GM19467 (cell line): Measurements from ENCODE around the gene ITPR1.
"Not testable (repeated sequence)": the region's sequence is repeated elsewhere in the genome, so short reads cannot be mapped to it uniquely, and the experiment has no call there.

Experiments used
- ATAC-seq: cut with Tn5 transposase; IDR thresholded peaks from one replicate; pipeline ENCODE4 v1.9.1; 2021; ENCODE audit warnings: mild to moderate bottlenecking, moderate library complexity; ENCODE audit not compliant: unreplicated experiment

ITPR1 gene

DNA sequence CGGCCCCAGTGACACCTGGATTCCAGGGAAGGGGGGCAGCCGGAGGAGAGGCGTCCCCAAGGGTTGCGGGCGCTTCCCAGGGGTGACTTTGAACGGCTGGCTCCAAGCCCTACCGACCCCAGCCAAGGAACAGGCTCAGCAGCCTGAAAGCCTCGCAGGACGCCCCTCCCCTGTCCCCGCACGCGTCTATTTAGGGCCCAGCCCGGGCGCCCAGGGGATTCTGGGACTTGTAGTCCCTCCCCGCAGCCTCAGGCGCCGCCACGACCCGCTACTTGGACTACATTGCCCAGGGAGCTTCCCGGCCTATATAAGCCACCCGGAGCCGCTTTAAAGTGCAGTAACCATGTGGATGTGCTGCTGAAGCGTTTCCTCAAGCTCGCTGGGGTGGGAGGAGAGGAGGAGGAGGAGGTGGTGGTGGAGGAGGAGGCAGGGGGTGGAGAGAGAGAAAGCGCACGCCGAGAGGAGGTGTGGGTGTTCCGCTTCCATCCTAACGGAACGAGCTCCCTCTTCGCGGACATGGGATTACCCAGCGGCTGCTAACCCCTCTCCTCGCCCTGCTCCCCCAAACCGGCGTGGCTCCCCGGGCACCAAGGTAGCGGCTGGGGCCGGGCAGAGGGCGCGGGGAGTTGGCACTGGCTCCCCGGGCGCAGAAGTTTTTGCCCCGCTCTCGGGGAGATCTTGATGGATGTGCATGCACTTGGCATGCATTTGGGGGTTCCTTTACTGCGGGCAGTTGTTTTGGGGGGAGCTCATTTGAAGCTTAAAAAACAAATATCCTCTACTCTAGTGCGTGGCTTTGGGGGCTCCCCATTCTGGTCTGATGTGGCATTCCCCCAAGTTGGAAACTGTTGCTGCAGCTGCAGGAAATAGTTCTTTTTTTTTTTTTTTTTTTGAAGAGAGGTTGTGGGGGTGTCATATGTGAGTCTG lies at the start of gene ITPR1:
ITPR1 (plus strand) TSS at position 335 of the 927 bp plus-strand sequence. CDS start 23,144 bp downstream, outside the sequence.
- peak; percentile 95 for ATAC-seq

DNA sequence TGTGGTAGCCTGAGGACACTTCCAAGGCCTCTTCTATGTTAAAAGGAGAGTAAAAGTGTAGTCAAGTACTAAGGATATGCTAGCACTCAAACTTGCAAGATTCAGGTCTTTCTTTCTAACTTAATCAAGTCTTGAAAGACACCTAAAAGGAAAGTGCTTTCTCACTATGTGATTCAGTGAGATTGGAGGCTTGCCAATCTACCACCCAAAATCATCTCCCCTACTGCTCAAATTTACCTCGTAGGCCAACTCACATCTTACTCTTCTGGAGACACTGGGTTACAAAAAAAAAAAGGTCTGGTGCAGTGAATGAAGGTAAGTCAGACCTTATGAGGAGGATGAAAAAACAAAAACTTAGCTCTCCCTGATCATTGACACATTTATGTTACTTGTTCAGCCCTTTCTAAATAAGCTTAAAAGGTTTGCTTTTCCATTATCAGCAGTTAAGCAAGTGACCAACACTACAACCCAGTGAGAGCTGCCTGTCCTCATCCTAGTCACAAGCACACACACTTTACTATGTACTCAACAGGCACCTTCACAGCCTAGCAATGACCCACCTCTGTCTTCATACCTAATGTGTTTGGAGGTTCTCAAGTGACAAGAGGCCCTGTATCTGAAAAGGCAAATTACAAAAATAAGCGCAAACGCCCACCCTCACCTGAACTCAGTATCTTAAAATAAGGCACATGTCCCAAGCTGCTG lies 45.7 kb upstream of the ITPR1 start:
- ATAC-seq: no peak

DNA sequence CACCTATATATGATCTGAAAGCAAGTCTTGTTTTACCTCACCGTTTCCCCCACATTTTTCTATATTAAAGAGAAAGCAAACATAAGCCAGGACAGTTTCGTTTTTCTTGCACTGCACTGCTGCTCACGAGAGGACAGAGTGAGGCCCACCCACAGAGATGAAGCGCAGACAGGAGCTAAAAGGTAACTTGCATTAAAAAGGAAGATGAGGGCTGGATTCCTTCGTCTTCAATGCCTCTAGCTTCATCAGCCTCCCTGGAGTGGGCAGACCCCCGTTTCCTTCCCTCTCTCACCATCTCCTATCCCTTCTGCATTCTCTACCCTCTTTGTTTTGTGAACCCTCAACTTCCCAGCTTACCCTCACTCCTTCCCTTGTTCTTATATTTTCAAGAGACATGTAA lies 45.0 kb upstream of the ITPR1 start:
- ATAC-seq: no peak

DNA sequence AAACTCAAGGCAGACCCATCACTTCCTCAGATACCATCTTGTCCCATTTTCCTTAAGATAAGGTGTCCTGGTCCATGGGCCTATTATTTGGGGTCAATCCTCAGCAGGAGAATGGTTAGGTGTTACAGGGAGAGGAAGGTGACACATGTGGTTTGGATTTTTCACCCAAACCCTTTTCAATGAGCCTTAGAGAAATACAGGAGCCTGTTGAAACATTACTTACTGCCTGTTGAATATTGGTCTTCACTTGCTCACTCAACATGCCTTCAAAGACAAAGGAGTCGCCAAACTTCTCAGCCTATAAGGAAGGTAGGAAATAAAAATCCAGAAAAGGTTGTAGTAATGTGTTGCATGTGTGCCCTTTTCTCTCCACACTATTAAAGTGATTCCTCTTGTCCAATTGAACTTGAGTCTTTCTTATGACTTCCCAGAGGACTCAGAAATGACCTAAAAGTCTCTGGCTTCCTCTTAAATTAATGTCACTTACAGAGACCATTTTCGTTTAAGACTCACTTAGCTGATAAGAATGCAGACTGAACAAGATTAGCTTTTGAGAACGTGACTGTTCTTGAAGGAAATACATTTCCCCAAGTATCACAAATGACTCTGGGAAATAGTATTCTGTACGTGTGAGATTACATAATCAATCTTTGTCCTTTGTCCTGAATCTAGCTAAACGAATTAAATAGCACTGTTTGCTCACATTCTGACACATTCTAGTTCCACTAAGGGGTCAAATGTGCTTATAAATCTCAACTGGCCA lies 43.9 kb upstream of the ITPR1 start:
- no peak for ATAC-seq

DNA sequence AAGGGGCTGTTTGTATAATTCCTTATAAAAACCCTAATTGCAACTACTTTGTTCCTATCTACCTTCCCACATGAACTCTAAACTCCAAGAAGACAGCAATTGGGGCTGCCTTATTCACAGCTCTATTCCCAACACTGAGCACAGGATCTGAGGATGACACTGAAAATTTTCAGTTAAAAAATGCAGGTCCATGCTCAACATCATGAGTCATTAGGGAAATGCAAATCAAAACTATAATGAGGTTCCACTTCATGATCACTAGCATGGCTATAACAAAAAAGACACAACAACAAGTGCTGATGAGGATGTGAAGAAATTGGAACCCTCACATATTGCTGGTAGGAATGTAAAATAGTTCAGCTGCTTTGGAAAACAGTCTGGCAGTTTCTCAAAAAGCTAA lies 39.0 kb upstream of the ITPR1 start:
- ATAC-seq: no peak

DNA sequence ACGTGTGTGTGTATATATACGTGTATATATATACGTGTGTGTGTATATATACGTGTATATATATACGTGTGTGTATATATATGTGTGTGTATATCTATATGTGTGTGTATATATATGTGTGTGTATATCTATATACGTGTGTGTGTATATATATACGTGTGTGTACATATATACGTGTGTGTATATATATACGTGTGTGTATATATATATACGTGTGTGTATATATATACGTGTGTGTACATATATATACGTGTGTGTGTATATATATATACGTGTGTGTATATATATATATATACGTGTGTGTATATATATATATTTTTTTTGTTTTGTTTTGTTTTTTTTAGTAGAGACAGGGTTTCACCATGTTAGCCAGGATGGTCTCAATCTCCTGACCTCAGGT lies 36.4 kb upstream of the ITPR1 start:
- not testable (repeated sequence) for ATAC-seq

DNA sequence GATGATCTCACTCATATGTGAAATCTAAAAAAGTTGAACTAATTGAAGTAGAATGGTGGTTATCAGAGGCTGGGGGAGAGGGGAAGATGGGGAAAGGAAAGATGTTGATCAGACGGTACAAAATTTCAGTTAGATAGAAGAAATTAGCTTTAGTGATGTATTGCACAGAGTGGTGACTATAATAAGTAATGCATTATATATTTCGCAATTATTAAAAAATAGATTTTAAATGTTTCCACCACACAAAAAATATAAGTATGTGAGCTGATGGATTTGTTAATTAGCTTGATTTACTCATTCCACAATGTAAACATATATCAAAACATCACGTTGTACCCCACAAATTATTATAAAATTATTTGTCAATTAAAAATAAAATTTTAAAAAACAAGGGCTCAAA lies 34.2 kb upstream of the ITPR1 start:
- ATAC-seq: no peak

DNA sequence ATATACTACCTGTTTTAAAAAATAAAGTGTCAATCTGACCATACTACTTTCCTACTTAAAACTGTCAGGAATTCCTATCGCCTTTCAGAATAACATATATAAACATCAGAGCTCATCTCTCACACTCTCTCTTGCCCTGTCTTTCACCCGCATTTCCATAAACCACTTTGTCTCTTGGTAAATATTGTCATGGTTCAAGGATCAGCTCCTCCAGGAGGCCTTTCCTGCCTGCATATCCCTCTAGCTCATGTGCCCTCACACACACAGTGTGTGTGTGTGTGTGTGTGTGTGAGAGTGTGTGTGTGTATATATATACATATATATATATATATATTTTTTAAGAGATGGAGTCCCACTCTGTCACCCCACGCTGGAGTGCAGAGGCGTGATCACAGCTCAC lies 32.8 kb upstream of the ITPR1 start:
- ATAC-seq: no peak

DNA sequence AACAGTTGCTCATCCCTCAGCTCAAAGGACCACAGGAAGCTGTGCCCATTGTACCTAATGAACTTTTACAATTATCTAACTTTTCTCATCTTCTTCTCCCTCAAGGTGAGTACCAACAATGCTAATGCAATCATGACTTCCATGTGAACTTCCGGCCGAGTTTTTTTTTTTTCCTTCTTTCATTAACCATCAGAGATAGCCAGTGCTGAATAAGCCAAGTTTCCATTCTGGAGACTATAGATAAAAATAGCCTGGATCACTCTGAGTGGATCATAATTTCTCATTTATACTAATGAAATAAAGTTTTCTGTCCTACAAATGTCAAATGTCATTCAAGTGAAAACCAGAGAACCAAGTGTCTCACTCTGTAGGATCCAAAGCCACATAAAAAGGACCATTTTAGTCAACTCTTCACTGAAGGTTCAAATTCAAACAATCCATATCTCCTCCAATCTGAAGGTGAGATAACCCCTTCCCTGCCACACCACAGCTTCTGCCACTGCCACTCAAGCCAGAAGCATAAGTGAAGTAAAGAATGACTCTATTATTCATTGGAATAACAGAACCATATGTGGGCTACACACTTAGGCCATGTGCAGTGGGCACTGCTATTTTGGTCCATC lies 31.6 kb upstream of the ITPR1 start:
- no peak for ATAC-seq

DNA sequence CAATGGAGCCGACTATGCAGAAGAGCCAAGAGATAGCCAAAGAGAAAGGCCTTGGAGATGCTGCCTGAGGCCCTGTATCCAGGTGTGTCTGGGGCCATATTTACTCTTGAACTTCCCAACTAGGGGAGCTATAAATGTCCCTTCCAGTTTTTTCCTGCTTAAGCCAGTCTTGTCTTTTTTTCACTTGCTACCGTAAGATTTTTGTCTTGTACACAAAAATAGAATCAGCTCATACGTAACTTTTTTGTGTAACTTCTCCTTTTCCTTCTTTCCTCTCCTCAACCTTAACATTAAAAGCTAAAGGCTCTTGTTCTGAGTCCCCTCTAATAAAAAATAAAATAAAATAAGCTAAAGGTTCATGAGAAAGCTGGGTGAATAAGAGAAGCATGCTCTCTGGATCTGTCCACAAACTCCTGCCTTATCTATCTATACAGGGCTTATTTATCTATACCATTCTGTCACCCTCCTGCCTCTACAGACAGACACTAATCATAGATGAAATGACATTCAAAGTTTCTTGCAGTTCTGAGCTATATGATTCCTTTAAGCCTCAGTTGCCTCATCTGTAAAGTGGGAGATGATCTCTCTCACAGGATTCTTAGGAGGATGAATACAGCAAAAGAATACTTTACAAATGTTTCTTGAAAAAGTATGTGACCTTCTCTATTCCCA lies 30.6 kb upstream of the ITPR1 start:
- ATAC-seq: no peak

DNA sequence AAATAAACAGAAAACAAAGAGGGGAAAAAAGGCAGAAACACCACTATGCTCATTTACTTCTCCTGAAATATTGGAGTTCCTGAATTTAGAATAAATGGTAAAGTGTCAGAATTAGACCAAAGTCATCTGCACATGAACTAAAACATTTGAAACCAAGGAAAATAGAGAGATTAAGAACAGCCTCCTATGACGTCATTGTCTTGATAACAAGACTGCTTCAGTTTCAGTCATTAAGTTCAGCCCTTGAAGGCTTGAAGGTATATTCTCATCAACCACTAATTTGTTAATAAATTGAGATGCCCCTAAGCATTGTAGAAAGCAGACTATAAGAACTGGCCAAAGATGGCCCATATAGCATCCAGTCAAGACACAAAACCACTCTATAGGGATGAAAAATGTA lies 28.6 kb upstream of the ITPR1 start:
- ATAC-seq: no peak

DNA sequence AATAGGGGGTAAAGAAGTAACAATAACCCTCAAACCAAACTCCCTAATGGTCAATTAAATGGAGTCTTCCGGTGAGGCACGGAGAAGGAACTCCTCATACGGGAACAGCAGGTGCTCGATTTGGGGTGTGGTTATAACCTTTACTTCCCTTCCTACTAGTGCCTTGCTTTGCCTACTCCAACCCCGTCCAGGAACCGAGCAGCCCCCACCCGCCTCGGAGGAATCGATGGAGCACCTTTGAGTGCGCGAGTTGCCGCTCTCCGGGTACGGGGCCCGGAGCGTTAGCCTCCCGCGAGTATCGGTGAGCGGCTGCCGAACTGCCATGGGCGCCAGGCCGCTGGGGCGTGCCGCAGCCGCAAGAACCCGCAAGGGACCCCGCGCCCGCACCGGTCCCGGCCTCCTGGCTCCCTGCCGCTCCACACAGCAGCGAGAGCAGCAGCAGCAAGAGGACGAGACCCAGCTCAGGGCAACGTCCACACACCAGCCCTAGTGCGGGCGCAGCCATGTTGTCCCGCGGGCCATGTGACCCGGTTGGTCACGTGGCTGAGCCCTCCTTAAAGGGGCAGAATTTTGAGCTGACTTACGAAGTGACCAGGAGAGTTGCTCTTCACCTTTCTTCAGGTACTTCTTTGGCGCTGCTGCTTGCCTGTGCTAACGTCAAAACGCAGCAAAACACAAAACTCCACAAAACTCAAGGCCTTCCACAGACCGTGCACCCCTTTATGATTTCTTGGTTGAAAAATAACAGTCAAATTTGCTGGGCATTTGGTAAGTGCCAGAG lies 26.2 kb upstream of the ITPR1 start, which contains the start of gene SUMF1:
SUMF1 (minus strand) TSS at position 529 of the 781 bp plus-strand sequence; CDS start at position 505, 24 bp downstream.
- ATAC-seq: peak; percentile 100

DNA sequence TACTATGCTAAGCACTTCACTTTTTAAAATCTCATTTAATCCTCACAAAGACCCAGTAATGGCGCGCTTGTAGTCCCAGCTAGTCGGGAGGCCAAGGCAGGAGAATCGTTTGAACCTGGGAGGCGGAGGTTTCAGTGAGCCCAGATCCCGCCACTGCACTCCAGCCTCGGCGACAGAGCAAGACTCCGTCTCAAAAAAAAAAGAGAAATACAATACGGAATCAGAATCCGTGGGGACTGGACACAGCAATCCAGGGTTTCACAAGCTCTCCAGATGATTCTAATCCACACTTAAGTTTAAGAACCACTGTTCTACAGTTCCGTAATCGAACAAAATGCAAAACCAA lies 25.7 kb upstream of the ITPR1 start:
- ATAC-seq: no peak

DNA sequence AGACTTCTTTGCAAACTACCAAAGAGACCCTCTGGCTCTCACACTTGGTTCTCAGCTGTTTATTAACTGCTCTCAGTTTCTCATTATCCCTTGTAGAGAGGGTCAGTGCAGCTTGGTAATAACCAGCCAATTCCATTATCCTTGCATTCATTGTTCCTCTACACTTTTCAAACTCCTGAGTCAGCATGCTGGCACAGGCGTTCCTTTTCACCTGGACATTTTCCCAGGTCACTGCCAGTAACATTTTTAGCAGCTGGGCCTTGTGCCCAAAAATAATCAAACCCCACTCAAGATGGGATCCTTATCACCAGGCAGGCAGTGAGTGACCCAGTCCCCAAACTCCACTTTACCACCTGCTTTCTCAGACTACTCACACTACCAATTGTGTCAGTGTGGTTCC lies 21.2 kb upstream of the ITPR1 start:
- ATAC-seq: no peak

DNA sequence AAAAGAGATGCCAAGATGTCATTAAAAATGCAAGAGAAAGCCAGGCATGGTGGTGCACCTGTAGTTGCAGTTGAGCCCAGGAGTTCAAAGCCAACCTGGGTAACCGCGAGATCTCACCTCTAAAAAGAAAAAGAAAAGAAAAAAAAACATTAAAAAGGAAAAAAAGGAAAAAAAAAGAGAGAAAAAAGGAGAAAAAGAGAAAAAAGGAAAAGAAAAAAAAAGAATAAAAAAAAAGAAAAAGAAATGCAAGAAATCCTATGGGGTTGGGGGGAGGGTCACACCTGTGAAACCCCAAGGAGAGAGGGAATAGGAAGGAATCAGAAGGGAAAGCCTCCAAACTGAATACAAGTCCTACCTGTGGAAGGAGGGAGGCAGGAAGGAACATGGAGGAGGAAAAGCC lies 20.8 kb upstream of the ITPR1 start:
- no peak for ATAC-seq

DNA sequence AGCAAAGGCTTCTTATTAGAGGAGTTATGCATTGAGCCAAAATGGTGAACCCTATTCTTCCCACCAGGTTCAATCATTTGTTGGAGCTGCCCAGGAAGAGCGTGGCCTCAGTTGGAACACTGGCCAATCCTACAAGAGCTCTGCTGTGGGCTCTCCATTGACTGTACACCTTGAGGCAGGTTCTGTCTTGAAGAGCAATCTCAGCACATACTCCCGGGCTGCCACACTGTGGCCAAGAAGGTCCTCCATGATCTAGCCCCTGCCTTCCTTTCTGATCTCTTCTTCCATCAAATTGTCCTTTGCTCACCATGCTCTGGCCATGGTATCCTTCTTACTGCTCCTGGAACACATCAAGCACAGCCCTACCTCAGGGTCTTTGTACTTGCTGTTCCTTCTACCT lies 20.4 kb upstream of the ITPR1 start:
- no peak for ATAC-seq

DNA sequence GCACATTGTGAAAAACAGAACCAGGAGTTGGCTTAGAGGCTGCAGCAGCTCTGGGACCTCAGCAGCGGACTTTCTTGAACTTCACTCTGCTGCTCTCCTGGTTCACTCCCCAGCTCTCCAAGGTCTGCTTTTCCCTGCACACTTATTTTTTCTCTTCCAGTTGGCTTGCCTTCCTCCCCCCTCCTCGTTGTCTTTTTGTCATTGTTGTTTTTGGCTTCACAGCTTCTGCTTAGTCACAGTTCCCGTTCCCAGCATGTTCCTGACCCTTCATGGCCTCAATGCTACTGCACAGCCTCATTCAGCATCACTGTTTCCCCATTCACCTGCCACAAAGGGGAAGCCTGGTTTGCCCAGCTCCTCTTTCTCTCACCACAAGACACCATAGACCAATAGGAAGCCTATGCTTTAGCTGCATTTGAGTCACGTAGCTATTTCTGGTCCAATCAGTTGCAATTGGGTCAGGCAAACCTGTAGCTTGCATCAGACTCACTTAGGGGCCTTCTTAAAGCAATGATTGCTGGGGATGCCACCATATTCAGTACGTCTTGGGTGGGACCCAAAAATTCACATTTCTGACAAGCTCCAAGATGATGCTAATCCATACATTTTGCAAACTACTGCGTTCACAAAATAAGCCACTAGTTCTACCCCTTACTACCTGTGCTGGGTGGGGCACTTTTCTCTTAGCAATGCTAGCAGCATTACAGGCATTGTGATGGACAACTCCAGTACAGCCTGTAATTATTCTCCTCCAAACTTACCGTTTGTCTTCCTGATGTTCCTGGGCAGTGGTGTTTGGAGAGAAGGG lies 18.3 kb upstream of the ITPR1 start:
- ATAC-seq: no peak

DNA sequence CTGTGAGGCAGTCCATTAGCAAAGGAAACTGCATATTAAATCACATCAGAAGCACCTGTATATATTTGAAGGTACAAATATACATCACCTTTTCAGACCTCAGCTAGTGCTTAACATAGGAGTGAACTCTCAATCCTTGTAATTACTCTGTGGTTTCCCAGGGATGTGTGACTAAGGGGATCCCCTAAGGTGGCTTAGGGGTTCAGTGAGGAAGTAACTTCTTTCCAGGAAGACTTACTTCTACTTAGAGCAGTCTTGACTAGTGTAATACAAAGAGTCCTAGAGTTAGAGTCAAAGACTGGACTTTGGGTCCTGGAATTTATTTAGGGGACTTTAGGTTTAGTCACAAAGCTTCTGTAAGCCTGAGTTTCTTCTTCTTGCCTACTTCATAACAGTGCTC lies 17.3 kb upstream of the ITPR1 start:
- no peak for ATAC-seq

DNA sequence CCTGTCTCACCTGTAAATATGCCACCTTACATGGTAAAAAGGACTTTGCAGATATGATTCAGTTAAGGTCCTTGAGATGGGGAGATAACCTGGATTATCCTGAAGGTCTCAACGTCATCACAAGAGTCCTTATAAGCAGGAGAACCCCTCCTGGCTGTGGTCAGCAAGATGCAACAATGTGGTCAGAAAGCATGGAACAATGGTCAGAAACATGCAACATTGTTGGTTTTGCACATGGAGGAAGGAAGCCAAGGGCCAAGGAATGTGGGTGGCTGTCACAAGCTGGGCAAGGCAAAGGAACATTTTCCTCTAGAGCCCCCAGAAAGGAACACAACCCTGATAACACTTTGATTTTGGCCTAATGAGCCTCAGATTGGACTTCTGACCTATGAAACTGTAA lies 16.7 kb upstream of the ITPR1 start:
- no peak for ATAC-seq
